SKM-1 treated with dmso at 0.1 percent for 144 hours (cell line): ENCODE data around the gene WNT9A.

ENCODE experiments used
- DNase-seq: peaks from one replicate; lab custom pipeline; 2025; ENCODE audit not compliant: unreplicated experiment; lab: John Stamatoyannopoulos, UW

Gene WNT9A

GRCh38 chr1:227899141-227899819 lies 48.5 kb downstream of the WNT9A start:
- DNase-seq, result no peak

- DNase-seq, result no peak
Measured at GRCh38 chr1:227898502-227899140, 49.1 kb downstream of the WNT9A start.

DNA sequence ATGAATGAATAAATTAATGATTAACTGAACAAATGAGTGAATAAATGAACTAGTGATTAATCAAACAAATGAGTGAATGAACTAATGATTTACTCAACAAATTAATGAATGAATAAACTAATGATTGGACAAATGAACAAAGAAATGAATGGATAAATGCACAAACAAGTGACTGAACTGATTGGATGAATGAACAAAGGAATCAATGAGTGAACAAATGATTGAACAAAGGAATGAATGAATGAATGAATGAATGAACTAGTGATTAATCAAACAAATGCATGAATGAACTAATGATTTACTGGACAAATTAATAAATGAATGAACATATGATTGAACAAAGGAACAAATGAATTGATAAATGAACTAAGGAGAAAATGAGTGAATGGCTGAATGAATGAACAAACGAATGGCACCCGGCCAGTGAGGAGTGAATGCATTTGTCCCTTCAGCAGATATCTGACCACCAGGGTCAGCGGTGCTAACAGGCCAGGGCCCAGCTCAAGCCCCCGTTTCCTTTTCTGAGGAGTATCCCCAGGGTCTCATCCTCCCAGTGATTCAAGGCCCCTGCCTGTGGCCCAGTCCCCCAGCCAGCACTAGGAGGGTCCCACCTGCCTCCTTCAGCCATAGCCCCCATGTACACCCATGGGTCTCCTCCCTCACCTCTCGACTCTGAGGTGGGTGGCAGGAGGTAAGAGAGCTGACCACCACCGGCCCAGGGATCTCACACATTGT lies 49.9 kb downstream of the WNT9A start:
- no peak for DNase-seq

DNA sequence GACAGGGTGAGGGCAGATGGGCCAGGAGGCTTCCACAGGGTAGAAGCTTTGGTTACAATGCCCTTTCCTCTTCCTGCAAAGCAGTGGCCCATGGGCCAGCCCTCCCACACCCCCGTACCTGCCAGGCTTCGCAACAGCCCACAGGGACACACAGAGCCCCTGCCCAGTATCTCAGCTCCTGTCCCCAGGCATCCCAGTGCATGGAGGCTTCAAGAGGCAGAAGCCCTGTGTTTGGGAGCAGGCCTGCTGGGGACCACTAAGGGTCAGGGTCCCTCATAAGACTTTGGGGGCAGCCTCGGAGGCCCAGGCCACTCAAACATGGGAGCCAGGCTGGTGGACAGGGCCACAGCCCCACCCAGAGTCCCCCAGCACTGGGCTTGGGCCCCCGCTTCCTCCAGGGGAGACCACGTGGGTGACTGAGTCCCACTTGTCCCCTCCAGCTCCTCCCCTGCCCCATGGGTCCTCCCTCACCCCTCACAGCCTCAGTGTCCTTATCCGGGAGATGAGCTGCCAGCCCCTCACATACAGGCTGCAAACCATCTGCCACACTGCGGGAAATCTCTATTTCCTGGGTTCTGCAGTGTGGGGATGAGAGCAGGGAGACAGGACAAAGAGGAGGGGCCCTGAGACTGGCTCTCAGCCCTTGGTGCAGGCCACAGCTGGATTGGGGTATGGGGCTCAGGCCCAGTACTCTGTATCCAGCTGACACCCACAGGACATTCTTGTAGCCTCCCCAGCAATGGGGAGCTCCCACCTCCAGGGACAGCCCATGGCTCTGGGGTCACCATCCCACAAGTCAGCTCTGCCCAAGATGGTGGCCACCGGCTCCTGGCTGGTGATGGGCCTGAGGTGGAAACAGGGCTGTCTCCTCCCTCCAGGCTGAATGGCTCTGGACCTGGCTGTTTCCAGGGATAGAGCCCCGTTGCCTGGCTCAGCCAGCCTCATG lies 50.7 kb downstream of the WNT9A start:
- DNase-seq, result no peak

DNA sequence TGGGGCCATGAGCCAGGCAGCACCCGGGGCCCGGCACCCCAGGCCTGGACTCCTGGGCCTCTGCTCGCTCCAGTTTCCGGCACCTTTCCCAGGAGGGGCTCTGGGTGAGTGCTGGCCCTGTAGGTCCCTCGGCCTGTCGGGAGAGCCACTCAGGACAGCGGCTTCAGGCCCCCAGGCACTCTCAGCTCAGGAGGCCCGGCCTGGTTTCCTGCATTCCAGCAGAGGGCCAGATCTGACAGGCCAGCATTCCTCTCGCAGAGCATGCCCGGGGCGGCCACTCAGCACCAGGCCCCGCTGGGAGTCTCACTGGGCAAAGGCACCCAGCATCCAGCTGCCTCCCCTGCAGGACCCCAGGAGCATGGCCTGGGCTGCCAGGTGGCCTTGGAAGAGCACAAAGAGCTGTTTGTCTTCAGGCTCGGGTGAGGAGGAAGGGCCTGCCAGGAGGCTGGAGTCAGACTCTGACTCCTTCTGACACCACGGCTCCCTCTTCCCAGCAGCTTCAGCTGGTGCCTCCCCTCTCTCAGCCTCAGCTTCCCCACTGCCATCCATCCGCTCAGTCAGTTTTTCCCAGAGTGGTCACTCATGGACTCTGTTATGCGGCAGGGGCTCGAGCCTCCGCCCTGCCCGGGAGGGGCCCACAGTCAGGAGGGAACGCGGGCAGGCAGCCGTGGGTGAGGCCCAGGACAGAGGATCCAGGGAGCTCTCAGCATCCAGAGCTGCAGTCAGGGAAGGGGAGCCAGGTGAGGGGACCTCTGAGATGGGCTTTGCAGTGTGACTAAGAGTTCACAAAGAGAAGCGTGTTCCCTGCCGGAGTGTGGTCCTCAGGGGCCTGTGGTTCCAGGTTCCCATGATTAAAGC lies 51.7 kb downstream of the WNT9A start:
- no peak for DNase-seq

- no peak for DNase-seq
Measured at GRCh38 chr1:227894831-227895451, 52.8 kb downstream of the WNT9A start.

- no peak for DNase-seq
Measured at GRCh38 chr1:227893949-227894721, 53.6 kb downstream of the WNT9A start.

- DNase-seq, result no peak
Measured at GRCh38 chr1:227893300-227893948, 54.3 kb downstream of the WNT9A start.

DNA sequence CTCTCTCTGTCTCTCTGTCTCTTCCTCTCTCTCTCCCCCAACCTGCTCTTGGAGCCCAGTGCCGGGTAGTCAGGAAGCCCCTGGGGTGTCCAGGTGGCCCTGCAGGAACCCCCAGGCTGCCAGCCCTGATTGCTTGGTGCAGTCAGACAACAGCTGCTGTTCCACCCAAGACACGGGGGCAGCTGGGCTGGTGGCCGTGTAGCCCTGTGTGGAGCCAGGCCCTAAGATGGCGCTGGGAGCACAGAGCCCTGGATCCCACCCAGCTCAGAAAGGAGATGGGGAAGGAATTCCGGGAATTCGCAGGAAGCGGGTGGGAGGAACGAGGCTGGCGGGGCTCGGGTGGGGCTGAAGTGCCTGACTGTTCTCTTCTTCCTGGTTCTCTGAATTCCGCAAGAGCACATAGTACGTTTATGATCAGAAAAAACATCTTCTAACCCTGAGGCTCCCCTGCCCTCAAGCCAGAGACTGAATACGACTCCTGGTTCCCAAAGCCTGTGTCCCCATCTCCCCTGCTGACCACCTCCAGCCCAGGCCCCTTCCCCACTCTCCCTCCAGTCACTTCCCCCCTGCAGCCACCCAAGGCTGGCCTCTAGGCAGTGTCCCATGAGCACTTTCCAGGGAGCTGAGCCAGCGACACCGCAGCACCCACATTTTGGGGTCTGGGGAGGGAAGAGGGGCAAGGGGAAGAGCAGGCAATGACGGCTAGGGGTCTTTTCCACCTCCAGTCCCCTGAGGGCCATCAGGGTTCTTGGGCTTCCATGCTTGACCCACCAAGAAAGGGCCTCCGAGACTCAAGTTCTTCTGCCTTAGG lies 55.0 kb downstream of the WNT9A start:
- DNase-seq, result no peak

DNA sequence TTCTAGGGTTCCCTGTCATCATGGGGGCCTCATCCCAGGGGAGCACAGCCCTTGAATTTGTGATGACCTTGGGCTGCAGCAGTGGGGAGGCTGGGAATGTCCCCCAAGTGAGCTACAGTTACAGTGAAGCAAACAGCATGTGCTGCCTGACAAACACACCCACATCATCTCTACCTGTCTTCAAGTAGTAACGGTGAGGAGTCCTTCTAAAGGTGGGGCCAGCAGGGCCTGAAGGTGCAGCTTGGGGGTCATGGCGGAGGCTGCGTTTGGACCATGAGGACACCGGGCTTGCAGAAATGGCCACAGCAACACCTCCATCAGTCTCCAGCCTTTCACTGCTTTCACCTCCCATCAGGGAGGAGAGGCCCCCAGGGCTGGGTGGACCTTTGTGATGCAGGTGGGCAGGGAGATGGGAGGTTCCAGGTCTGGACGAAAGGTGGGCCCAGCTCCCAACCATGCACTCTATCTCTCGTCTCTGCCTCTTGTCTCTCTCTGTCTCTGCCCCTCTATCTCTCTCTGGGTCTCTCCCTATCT lies 55.7 kb downstream of the WNT9A start:
- DNase-seq, result no peak

DNA sequence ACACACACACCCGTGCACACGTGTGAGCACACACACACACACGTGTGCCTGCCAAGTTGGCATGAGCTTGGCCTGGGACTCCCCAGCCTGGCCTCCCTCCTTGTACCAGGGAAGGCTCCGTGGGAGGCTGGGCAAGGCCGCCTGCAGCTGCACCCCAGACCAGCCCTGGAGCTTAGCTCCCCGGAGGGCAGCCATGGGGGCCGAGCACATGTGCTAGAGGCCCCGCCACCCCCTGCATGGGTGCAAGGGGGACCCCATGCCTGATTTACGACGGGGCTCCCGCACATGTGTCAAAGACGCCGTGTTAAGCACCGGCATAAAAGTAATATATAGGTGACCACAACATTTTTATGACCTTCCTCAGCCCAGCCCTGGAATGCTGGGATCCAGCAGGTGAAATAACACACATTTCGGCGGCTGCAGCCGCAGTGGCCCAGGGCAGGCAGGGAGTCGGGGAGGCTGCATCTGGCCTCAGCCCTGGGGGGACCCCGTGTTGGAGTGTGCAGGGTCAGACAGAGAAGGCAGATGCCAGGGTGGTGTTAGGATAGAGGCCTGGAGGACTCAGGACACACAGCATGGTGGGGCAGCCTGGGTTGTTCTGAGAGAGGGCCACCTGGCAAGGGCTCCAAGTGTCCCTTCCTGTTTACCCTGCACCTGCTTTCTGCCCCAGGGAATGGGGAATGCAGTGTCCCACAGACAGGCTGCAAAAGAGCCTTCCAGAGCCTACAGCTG lies 56.3 kb downstream of the WNT9A start:
- DNase-seq, result no peak

DNA sequence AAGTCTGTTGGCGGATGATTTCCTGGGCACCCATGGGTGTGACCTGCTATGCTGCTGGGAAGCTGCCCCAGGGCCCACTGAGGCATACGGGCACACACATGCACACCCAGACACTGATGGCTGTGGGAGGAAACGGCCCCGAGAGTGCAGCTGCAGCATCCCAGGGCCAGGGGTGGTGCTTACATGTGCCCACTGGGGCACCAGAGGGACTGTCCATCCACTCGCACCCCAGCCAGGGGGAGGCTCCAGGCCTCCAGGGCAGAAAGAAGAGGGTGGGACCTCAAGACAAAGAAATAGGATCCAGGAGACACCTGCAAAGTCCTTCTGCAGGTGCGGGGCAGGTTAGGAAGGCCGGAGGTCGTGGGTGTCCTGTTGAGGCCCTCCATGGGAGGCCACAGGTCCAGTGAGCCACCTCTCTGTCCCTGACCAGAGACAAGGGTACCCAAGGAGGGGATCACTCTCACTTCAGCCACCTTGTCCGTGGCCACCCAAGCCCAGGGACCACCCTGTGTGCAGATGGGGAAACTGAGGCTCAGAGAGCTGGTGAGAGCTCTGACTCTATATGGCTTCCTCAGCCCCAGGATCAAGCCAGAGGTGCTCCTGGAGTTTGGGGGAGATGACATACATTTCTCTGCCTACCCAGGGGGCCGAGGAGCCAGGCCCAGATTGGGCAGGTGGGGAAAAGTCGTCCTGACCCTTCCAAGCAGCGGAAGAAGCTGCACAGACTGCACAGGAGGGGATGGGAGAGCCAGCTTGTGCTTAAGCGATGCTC lies 57.1 kb downstream of the WNT9A start:
- no peak for DNase-seq

- no peak for DNase-seq
Measured at GRCh38 chr1:227889863-227890405, 57.8 kb downstream of the WNT9A start.

- no peak for DNase-seq
Measured at GRCh38 chr1:227889047-227889862, 58.5 kb downstream of the WNT9A start.
